Activated CD8-positive, alpha-beta T cell treated with anti-CD3 and anti-CD28 coated beads for 36 hours (primary cell): ENCODE measurements around the gene TMEM108. TPM values are rescaled to one million over a fixed set of nuclear protein-coding genes. Genes with fewer than 3 reads are reported as not detected.

Source experiments
- ATAC-seq: fragments of 200-7000 bp; cut with Tn5 transposase; one replicate; pipeline ENCODE4 v1.10.0; 2021; ENCODE audit warnings: mild to moderate bottlenecking, moderate library complexity
- CTCF ChIA-PET: fragments of 350-600 bp; sonication (Branson Sonifier 250); formaldehyde crosslinking; loops from one replicate; lab custom pipeline; 2021; ENCODE audit warnings: antibody characterized with exemption; lab: Charles Lee
- POLR2A ChIA-PET: fragments of 350-600 bp; sonication (Branson Sonifier 250); formaldehyde crosslinking; loops from one replicate; lab custom pipeline; 2021; ENCODE audit warnings: antibody characterized with exemption; lab: Charles Lee
- DNase-seq: peaks from one replicate; pipeline ENCODE4 v3.0.0-alpha.2; 2020
- H3K27ac Mint-ChIP-seq: one replicate; pipeline ENCODE4 v1.8.0; 2021; ENCODE audit warnings: mild to moderate bottlenecking, mixed read lengths
- H3K27me3 Mint-ChIP-seq: one replicate; pipeline ENCODE4 v1.8.0; 2021; ENCODE audit warnings: mixed read lengths
- H3K36me3 Mint-ChIP-seq: one replicate; pipeline ENCODE4 v1.8.0; 2021; ENCODE audit warnings: low read depth, mixed read lengths
- H3K4me1 Mint-ChIP-seq: one replicate; pipeline ENCODE4 v1.8.0; 2021; ENCODE audit warnings: low read depth, mixed read lengths
- H3K4me3 Mint-ChIP-seq: one replicate; pipeline ENCODE4 v1.8.0; 2021; ENCODE audit warnings: mild to moderate bottlenecking, moderate library complexity, mixed read lengths
- H3K9me3 Mint-ChIP-seq: one replicate; pipeline ENCODE4 v1.8.0; 2021; ENCODE audit warnings: mixed read lengths
- intact Hi-C: fragments of 100-400 bp; cut with micrococcal nuclease; formaldehyde crosslinking; loops from one replicate; pipeline ENCODE4 v1.10.0; 2022
- total RNA-seq, 2 experiments: library from RNA; stranded (reverse); gene quantifications; one replicate each; pipeline ENCODE4 v1.2.3, GENCODE V29; 2021
- TF ChIP-seq, protein P1 (sequence below): fragments of 200-600 bp; IDR thresholded peaks from one replicate; pipeline ENCODE4 v1.8.0; 2022; ENCODE audit warnings: antibody characterized with exemption, mild to moderate bottlenecking

TMEM108 gene
- total RNA-seq, 2 experiments from 2014 or later: not detected

DNA sequence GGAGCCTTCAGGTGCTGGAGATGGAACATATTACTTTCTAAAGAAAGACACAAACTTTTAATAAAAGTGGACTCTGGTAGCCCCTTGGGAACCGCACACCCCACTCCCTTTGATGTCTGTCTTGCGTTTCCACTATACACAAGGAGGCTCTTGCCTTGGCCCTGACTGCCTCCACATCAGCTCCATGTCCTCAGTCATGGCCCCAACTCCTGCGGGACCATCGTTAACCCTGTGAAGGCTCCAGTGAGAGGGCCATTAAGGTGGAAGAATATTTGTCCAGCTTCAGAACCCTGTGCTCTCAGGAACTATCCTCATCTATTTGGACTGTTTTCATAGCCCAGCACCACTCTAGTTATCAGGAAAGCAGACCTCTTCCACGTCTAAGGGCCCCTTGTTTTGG lies 345.6 kb downstream of the TMEM108 start:
- CTCF ChIA-PET: interaction anchor here (1.3 to 2.3 kb wide), 6 partner anchors 41 to 660 kb away, joined by 3 to 9 read pairs (median 4); no protein-coding TSS in a partner anchor
- POLR2A ChIA-PET: interaction anchor here (1.1 kb wide), 1 partner anchor 21 kb away, joined by 3 read pairs; no protein-coding TSS in a partner anchor

DNA sequence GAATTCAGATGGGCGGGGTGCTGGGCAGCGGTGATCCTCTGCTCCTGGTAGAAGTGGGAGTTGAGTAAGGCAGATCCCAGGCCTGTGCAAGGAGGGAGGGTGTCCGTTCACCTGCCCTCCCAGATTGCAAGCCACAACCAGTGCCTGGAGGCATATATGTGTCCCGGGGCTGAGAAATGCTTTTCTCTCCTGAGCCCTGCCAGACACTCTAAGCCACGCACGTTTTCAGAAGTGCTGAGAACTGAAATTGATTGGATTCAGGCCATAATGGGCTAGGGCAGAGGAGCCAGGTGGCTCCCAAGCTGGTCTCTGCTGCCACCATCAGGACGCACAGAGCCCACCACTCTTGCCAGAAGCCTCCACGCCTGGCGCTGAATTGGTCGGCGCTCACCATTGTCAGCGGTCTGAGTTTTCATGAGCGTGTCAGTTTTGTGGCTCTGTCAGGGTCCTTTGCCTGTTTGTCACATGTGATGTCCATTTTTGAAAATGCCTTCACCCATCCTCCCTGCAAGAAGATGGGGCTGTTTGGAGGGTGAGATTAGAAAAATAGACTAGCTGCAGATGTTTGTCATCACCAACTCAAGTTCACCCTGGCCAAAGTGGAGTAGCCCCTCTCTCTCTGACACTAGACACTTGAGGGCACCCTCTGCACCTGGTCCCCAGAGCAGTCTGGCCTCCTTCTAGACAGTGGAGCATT lies 346.3 kb downstream of the TMEM108 start:
- H3K9me3 Mint-ChIP-seq: no peaks in the 10 kb centered on the region
- H3K4me1 Mint-ChIP-seq: no peaks in the 10 kb centered on the region
- H3K36me3 Mint-ChIP-seq: no peaks in the 10 kb centered on the region
- H3K4me3 Mint-ChIP-seq: no peak overlapping the region
- ATAC-seq: peak; percentile 86
- ChIA-PET CTCF (interaction anchor here (0.7 to 2.3 kb wide), 5 partner anchors 16 to 661 kb away, joined by 3 to 9 read pairs (median 4); no protein-coding TSS in a partner anchor), POLR2A (no interaction called here)
- intact Hi-C loops: loop anchor here (10.0 kb wide), 1 partner anchor 650 kb away; no protein-coding TSS in a partner anchor
- peak; percentile 51 for DNase-seq
- H3K27me3 Mint-ChIP-seq: no peaks in the 10 kb centered on the region
- TF ChIP-seq, protein P1, sequence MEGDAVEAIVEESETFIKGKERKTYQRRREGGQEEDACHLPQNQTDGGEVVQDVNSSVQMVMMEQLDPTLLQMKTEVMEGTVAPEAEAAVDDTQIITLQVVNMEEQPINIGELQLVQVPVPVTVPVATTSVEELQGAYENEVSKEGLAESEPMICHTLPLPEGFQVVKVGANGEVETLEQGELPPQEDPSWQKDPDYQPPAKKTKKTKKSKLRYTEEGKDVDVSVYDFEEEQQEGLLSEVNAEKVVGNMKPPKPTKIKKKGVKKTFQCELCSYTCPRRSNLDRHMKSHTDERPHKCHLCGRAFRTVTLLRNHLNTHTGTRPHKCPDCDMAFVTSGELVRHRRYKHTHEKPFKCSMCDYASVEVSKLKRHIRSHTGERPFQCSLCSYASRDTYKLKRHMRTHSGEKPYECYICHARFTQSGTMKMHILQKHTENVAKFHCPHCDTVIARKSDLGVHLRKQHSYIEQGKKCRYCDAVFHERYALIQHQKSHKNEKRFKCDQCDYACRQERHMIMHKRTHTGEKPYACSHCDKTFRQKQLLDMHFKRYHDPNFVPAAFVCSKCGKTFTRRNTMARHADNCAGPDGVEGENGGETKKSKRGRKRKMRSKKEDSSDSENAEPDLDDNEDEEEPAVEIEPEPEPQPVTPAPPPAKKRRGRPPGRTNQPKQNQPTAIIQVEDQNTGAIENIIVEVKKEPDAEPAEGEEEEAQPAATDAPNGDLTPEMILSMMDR: peak; percentile 35
- H3K27ac Mint-ChIP-seq: no peak overlapping the region

More for the DNA sequence above, 345.6 kb downstream of the TMEM108 start:
- DNase-seq (no peak), ATAC-seq (no peak)
- Mint-ChIP-seq H3K4me3 (no peak overlapping the region), H3K27ac (no peak overlapping the region), H3K36me3 (no peaks in the 10 kb centered on the region), H3K9me3 (no peaks in the 10 kb centered on the region), H3K4me1 (no peaks in the 10 kb centered on the region), H3K27me3 (no peaks in the 10 kb centered on the region)
- TF ChIP-seq, protein P1: no peak
- intact Hi-C loops: loop anchor here (10.0 kb wide), 1 partner anchor 649 kb away; no protein-coding TSS in a partner anchor

GRCh38 chr3:133386876-133387275 lies 348.7 kb downstream of the TMEM108 start:
- Mint-ChIP-seq H3K4me1 (peaks cover 1% of the 10 kb centered on the region), H3K27me3 (no peaks in the 10 kb centered on the region), H3K9me3 (no peaks in the 10 kb centered on the region), H3K36me3 (no peaks in the 10 kb centered on the region), H3K4me3 (no peak overlapping the region), H3K27ac (no peak overlapping the region)
- ChIA-PET CTCF (interaction anchor here (0.8 to 1.3 kb wide), 4 partner anchors 19 to 656 kb away, joined by 3 to 6 read pairs (median 3); no protein-coding TSS in a partner anchor), POLR2A (no interaction called here)
- ATAC-seq (no peak), DNase-seq (no peak)
- intact Hi-C loops: loop anchor here (10.0 kb wide), 1 partner anchor 652 kb away; no protein-coding TSS in a partner anchor
- TF ChIP-seq, protein P1: no peak

DNA sequence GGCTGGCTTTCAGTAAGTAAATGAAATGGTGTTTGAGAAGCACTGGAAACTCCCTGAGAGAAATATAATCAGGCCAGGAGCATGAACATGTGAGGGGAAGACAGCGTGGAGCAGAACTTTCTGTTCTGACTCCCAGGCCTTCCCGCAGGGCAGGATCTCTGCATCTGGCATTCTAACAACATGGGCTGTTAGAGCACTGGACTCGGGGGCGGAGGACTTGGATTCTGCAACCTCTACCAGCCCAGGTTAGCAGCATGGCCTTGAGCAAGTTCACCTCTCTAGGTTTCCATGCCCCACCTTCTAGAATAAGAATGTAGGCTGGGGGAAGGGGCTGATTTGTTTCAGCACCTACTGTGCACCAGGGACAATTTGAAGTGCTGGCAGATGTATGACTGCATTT lies 349.1 kb downstream of the TMEM108 start:
- H3K27ac Mint-ChIP-seq: no peak overlapping the region
- ATAC-seq (no peak), DNase-seq (no peak)
- POLR2A ChIA-PET: no interaction called here
- H3K36me3 Mint-ChIP-seq: no peaks in the 10 kb centered on the region
- no peak overlapping the region for H3K4me3 Mint-ChIP-seq
- H3K4me1 Mint-ChIP-seq: peaks cover 1% of the 10 kb centered on the region
- CTCF ChIA-PET: interaction anchor here (1.2 to 1.3 kb wide), 2 partner anchors 35 to 657 kb away, joined by 3 to 6 read pairs; no protein-coding TSS in a partner anchor
- H3K9me3 Mint-ChIP-seq: no peaks in the 10 kb centered on the region
- no peaks in the 10 kb centered on the region for H3K27me3 Mint-ChIP-seq
- TF ChIP-seq, protein P1: no peak
- intact Hi-C loops: loop anchor here (10.0 kb wide), 1 partner anchor 653 kb away; no protein-coding TSS in a partner anchor
